GM10266 (cell line): Measurements from ENCODE around the gene KCNB1.
"Not testable (repeated sequence)": the region's sequence is repeated elsewhere in the genome, so short reads cannot be mapped to it uniquely, and the experiment has no call there.

Source experiments
- DNase-seq: peaks from one replicate; pipeline ENCODE4 v3.0.0; 2012; ENCODE audit errors: extremely low spot score
- CTCF ChIP-seq: IDR thresholded peaks from 2 replicates; pipeline ENCODE4 v1.5.1; 2012; ENCODE audit warnings: mild to moderate bottlenecking, low read depth; ENCODE audit not compliant: control insufficient read depth, insufficient read depth; ENCODE audit errors: missing control alignments

KCNB1 gene

GRCh38 chr20:49319208-49319809, 163.2 kb downstream of the KCNB1 start:
- no peak for DNase-seq
- no peak for TF ChIP-seq CTCF

- TF ChIP-seq CTCF, result no peak
- no peak for DNase-seq
These were observed 163.8 kb downstream of the KCNB1 start for GRCh38 chr20:49318430-49319207.

GRCh38 chr20:49318091-49318429, 164.4 kb downstream of the KCNB1 start:
- DNase-seq, result no peak
- no peak for TF ChIP-seq CTCF

- no peak for TF ChIP-seq CTCF
These were observed 165.8 kb downstream of the KCNB1 start for GRCh38 chr20:49316704-49317103.

GRCh38 chr20:49315580-49315979, 166.9 kb downstream of the KCNB1 start:
- no peak for TF ChIP-seq CTCF
- DNase-seq, result no peak

More at GRCh38 chr20:49316704-49317103, 165.8 kb downstream of the KCNB1 start:
- no peak for DNase-seq

- not testable (repeated sequence) for DNase-seq
These were observed 168.4 kb downstream of the KCNB1 start for GRCh38 chr20:49314052-49314451.
